Measurements from ENCODE around the gene CHTF8. TPM values are rescaled to one million over a fixed set of nuclear protein-coding genes. Genes with fewer than 3 reads are reported as not detected.

Gene CHTF8
- total RNA-seq, 6 donors from 2014 or later: 33.5 to 103 (median 70.6) TPM

DNA sequence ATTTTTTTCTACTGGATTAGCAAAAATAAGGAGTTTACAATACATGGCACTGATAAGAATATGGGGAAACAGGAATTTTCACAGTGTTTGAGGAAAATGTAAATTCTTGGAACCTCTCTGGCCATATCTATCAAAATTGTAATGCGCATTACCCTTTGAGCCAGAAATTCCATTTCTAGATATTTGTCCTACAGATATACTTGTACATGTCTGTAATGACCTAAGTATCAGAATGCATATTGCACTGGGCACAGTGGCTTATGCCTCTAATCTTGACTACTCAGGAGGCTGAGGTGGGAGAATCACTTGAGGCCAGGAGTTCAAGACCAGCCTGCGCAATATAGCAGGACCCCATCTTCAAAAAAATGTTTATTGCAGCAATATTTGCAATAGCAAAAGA, 52.7 kb downstream of the CHTF8 start:
- TF ChIP-seq, protein P1, sequence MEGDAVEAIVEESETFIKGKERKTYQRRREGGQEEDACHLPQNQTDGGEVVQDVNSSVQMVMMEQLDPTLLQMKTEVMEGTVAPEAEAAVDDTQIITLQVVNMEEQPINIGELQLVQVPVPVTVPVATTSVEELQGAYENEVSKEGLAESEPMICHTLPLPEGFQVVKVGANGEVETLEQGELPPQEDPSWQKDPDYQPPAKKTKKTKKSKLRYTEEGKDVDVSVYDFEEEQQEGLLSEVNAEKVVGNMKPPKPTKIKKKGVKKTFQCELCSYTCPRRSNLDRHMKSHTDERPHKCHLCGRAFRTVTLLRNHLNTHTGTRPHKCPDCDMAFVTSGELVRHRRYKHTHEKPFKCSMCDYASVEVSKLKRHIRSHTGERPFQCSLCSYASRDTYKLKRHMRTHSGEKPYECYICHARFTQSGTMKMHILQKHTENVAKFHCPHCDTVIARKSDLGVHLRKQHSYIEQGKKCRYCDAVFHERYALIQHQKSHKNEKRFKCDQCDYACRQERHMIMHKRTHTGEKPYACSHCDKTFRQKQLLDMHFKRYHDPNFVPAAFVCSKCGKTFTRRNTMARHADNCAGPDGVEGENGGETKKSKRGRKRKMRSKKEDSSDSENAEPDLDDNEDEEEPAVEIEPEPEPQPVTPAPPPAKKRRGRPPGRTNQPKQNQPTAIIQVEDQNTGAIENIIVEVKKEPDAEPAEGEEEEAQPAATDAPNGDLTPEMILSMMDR (IDR thresholded peaks at IDR 0.05): no peak
- no peak for TF ChIP-seq EP300 (IDR thresholded peaks at IDR 0.05)
- no peak for TF ChIP-seq POLR2A (IDR thresholded peaks at IDR 0.05)
- TF ChIP-seq POLR2AphosphoS5 (IDR thresholded peaks at IDR 0.05): no peak
- no peaks in the 10 kb centered on the region for H3K9me3 ChIP-seq
- DNase-seq: no peak
- 96 to 98% methylated on average over 2 of the region's 2 CpGs for WGBS, 2 donors
- H3K4me3 ChIP-seq: no peak overlapping the region
- no peaks in the 10 kb centered on the region for H3K27me3 ChIP-seq
- ATAC-seq (ENCODE audit: low FRiP score in 2 of 2): no peak
- no peak overlapping the region for H3K27ac ChIP-seq
- H3K4me1 ChIP-seq: peaks cover 0 to 3% (median 1%) of the 10 kb centered on the region in 4 donors
- H3K36me3 ChIP-seq: peaks cover 0 to 11% (median 2%) of the 10 kb centered on the region in 4 donors

DNA sequence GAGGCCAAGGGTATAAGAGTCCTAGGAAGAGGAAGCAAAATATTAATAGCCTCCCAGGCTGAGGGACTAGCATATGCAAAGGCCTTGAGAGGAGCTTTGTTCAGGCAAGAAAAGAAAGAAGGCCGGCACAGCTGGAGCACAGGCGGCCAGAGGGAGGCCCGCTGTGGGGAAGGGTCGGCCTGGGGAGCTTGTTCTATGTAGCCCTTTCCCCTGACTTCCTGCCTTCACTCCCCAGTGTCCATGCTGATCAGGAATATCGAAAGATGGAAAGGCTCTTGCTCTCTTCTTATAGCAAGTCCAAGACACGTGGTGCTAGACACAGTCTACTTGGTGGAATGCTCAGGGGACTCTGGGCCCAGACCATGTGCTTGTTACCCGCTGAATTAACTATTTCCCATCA, 54.3 kb downstream of the CHTF8 start:
- Histone ChIP-seq H3K27ac (no peak overlapping the region), H3K9me3 (no peaks in the 10 kb centered on the region), H3K27me3 (no peaks in the 10 kb centered on the region), H3K4me1 (peaks cover 0 to 6% (median 0%) of the 10 kb centered on the region in 4 donors), H3K4me3 (no peak overlapping the region), H3K36me3 (no peaks in the 10 kb centered on the region)
- ATAC-seq (ENCODE audit: low FRiP score in 2 of 2) (no peak), DNase-seq (peak in 1 of 2 donors; percentile 46)
- WGBS, 2 donors: 84 to 93% methylated on average over 7 of the region's 7 CpGs
- TF ChIP-seq EP300 (IDR thresholded peaks at IDR 0.05) (no peak), POLR2A (IDR thresholded peaks at IDR 0.05) (no peak), POLR2AphosphoS5 (IDR thresholded peaks at IDR 0.05) (no peak)
- TF ChIP-seq, protein P1 (IDR thresholded peaks at IDR 0.05): no peak

- Histone ChIP-seq H3K27me3 (no peaks in the 10 kb centered on the region), H3K27ac (no peak overlapping the region), H3K4me1 (peaks cover 0 to 14% (median 2%) of the 10 kb centered on the region in 4 donors), H3K36me3 (no peaks in the 10 kb centered on the region), H3K4me3 (no peak overlapping the region), H3K9me3 (no peaks in the 10 kb centered on the region)
- TF ChIP-seq EP300 (IDR thresholded peaks at IDR 0.05): no peak
- no peak for TF ChIP-seq POLR2A (IDR thresholded peaks at IDR 0.05)
- no peak for TF ChIP-seq POLR2AphosphoS5 (IDR thresholded peaks at IDR 0.05)
- 72 to 84% methylated on average over 4 of the region's 4 CpGs for WGBS, 2 donors
- no peak for ATAC-seq (ENCODE audit: low FRiP score in 2 of 2)
- no peak for DNase-seq
Observed at GRCh38 chr16:69077251-69077650, 55.1 kb downstream of the CHTF8 start.

GRCh38 chr16:69073181-69073702, 59.1 kb downstream of the CHTF8 start:
- Histone ChIP-seq H3K9me3 (no peaks in the 10 kb centered on the region), H3K27me3 (no peaks in the 10 kb centered on the region), H3K27ac (peak overlapping the region in 3 of 4 donors; percentile 24 to 63 (median 42)), H3K36me3 (no peaks in the 10 kb centered on the region), H3K4me1 (peaks cover 0 to 14% (median 4%) of the 10 kb centered on the region in 4 donors), H3K4me3 (no peak overlapping the region)
- TF ChIP-seq, protein P1 (IDR thresholded peaks at IDR 0.05): no peak
- TF ChIP-seq EP300 (IDR thresholded peaks at IDR 0.05) (peak in 1 of 4 donors; percentile 39), POLR2A (IDR thresholded peaks at IDR 0.05) (no peak), POLR2AphosphoS5 (IDR thresholded peaks at IDR 0.05) (peak in 1 of 2 donors; percentile 46)
- ATAC-seq (ENCODE audit: low FRiP score in 2 of 2) (peak; percentile 50 to 76), DNase-seq (peak in 1 of 2 donors; percentile 71)
- WGBS, 2 donors: 70 to 86% methylated on average over 10 of the region's 10 CpGs

DNA sequence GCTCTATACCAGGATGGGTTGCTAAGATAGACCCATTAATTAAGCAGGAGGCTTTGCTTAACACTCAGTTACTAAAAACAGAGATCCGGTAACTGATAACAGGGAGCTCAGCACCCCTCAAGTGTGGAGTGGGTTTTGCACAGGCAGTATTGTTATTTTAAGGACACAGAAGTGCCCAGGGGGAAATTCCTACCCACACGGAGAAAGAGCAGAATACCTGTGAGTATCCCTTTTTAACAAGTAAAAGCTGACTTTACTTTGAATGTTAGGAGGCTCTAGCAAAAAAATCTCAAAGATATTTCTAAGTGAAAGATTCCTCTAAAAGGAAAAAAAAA, 59.8 kb downstream of the CHTF8 start:
- no peak overlapping the region for H3K4me3 ChIP-seq
- peak overlapping the region; percentile 60 to 73 (median 68) for H3K27ac ChIP-seq
- peaks cover 0 to 11% (median 4%) of the 10 kb centered on the region in 4 donors for H3K4me1 ChIP-seq
- 73 to 76% methylated on average over 2 of the region's 2 CpGs for WGBS, 2 donors
- ATAC-seq (ENCODE audit: low FRiP score in 2 of 2): no peak
- no peaks in the 10 kb centered on the region for H3K36me3 ChIP-seq
- no peaks in the 10 kb centered on the region for H3K27me3 ChIP-seq
- no peaks in the 10 kb centered on the region for H3K9me3 ChIP-seq
- no peak for DNase-seq
- TF ChIP-seq EP300 (IDR thresholded peaks at IDR 0.05): no peak

GRCh38 chr16:69071036-69071435, 61.4 kb downstream of the CHTF8 start:
- 78 to 81% methylated on average over 3 of the region's 3 CpGs for WGBS, 2 donors
- Histone ChIP-seq H3K27me3 (no peaks in the 10 kb centered on the region), H3K4me1 (peaks cover 0 to 11% (median 4%) of the 10 kb centered on the region in 4 donors), H3K9me3 (no peaks in the 10 kb centered on the region), H3K4me3 (no peak overlapping the region), H3K36me3 (no peaks in the 10 kb centered on the region), H3K27ac (peak overlapping the region in 1 of 4 donors; percentile 64)
- ATAC-seq (ENCODE audit: low FRiP score in 2 of 2) (no peak), DNase-seq (no peak)
- TF ChIP-seq POLR2AphosphoS5 (IDR thresholded peaks at IDR 0.05) (no peak), EP300 (IDR thresholded peaks at IDR 0.05) (no peak), POLR2A (IDR thresholded peaks at IDR 0.05) (no peak)
- TF ChIP-seq, protein P1 (IDR thresholded peaks at IDR 0.05): no peak

Measured in upper lobe of left lung (tissue), 6 donors.